Panc1 (cell line): ENCODE results near the gene TOMM22. TPM values are rescaled to one million over a fixed set of nuclear protein-coding genes. Genes with fewer than 3 reads are reported as not detected.

Source experiments
- ATAC-seq: fragments of 200-7000 bp; cut with Tn5 transposase; 2 replicates; pipeline ENCODE4 v1.9.1; 2020; ENCODE audit warnings: mild to moderate bottlenecking, moderate library complexity
- BruUV-seq: library from RNA; stranded (reverse); fragments of 400-500 nt; replicated peaks from 2 replicates; lab custom pipeline; 2021; lab: Mats Ljungman, UMichigan
- CTCF ChIA-PET: fragments of 300-600 bp; sonication (Branson Sonifier 250); formaldehyde crosslinking; loops from one replicate; lab custom pipeline; 2022; ENCODE audit warnings: antibody characterized with exemption; lab: Charles Lee
- POLR2A ChIA-PET: fragments of 300-600 bp; sonication (Branson Sonifier 250); formaldehyde crosslinking; loops from one replicate; lab custom pipeline; 2022; ENCODE audit warnings: antibody characterized with exemption; lab: Charles Lee
- DNase-seq: peaks from one replicate; pipeline ENCODE4 v3.0.0-alpha.2; 2010; ENCODE audit warnings: low read depth, low spot score
- H3K27ac ChIP-seq: 2 replicates; pipeline ENCODE4 v1.5.1; 2011; ENCODE audit warnings: mild to moderate bottlenecking, low read length, inconsistent platforms
- H3K27me3 ChIP-seq: fragments of 200-500 bp; sonication (Bioruptor generic); 2 replicates; pipeline ENCODE4 v1.6.0; 2014; ENCODE audit warnings: low read length, inconsistent platforms; ENCODE audit not compliant: control insufficient read depth, insufficient read depth
- H3K36me3 ChIP-seq: fragments of 200-500 bp; sonication (Bioruptor generic); 2 replicates; pipeline ENCODE4 v1.5.1; 2014; ENCODE audit warnings: inconsistent platforms, mild to moderate bottlenecking, low read length, moderate library complexity; ENCODE audit not compliant: control insufficient read depth, insufficient read depth
- H3K4me1 ChIP-seq: 2 replicates; pipeline ENCODE4 v1.5.1; 2011; ENCODE audit warnings: inconsistent platforms, mild to moderate bottlenecking, low read length, moderate library complexity; ENCODE audit not compliant: control insufficient read depth, insufficient read depth
- H3K4me3 ChIP-seq, 2 experiments: 2 replicates each; pipeline ENCODE4 v1.5.1; 2011 to 2012; ENCODE audit warnings: low read depth in 2 of 2, low read length in 2 of 2, mild to moderate bottlenecking in 2 of 2, inconsistent platforms in 1 of 2, moderate library complexity in 1 of 2
- H3K9me3 ChIP-seq: fragments of 200-500 bp; sonication (Bioruptor generic); 2 replicates; pipeline ENCODE4 v1.5.1; 2014; ENCODE audit warnings: low read depth, mild to moderate bottlenecking, inconsistent platforms, low read length, moderate library complexity; ENCODE audit not compliant: control insufficient read depth, insufficient read depth
- POLR2AphosphoS5 ChIP-seq: IDR thresholded peaks from 2 replicates; pipeline ENCODE4 v1.6.1; 2012; ENCODE audit warnings: mild to moderate bottlenecking, low read depth, low read length, moderate library complexity
- SIN3A ChIP-seq: IDR thresholded peaks from 2 replicates; pipeline ENCODE4 v1.6.1; 2012; ENCODE audit warnings: low read depth, mild to moderate bottlenecking, low read length, moderate library complexity, borderline replicate concordance; ENCODE audit not compliant: insufficient read depth
- TCF7L2 ChIP-seq: IDR thresholded peaks from 2 replicates; pipeline ENCODE4 v1.6.1; 2011; ENCODE audit warnings: mild to moderate bottlenecking, low read depth, low read length, inconsistent platforms
- in situ Hi-C: cut with HindIII; loops from 2 replicates; pipeline ENCODE4 v1.10.0; 2016; ENCODE audit warnings: low sequenced_read_pairs, low pct_unique_long_range_greater_than_20kb
- intact Hi-C: fragments of 100-400 bp; cut with micrococcal nuclease; formaldehyde crosslinking; loops from one replicate; pipeline ENCODE4 v1.10.0; 2022; ENCODE audit not compliant: unreplicated experiment
- total RNA-seq: library from RNA; stranded (reverse); gene quantifications from one replicate; pipeline ENCODE4 v1.2.1, GENCODE V29; 2021; ENCODE audit not compliant: unreplicated experiment
- TF ChIP-seq, protein P1 (sequence below), 2 experiments: IDR thresholded peaks; 2 replicates each; pipeline ENCODE4 v1.6.1; 2011 to 2012; ENCODE audit warnings: low read depth in 2 of 2, control low read depth in 1 of 2, low read length in 1 of 2, mild to moderate bottlenecking in 1 of 2, moderate library complexity in 1 of 2; ENCODE audit not compliant: insufficient read depth in 1 of 2
- TF ChIP-seq, protein P2 (sequence below): fragments of 450-650 bp; IDR thresholded peaks from 2 replicates; pipeline ENCODE4 v1.5.1; 2017; ENCODE audit warnings: mild to moderate bottlenecking

TOMM22 gene
- total RNA-seq, 1 experiment from 2014 or later, result 111 TPM

GRCh38 chr22:38718414-38718813, 36.7 kb downstream of the TOMM22 start:
- Histone ChIP-seq H3K36me3 (peaks cover 7% of the 10 kb centered on the region; the same call in 1 of the 2 replicates), H3K4me3 (no peak overlapping the region), H3K9me3 (no peaks in the 10 kb centered on the region), H3K27ac (no peak overlapping the region), H3K4me1 (peaks cover 4% of the 10 kb centered on the region), H3K27me3 (no peaks in the 10 kb centered on the region)
- TF ChIP-seq, protein P1, sequence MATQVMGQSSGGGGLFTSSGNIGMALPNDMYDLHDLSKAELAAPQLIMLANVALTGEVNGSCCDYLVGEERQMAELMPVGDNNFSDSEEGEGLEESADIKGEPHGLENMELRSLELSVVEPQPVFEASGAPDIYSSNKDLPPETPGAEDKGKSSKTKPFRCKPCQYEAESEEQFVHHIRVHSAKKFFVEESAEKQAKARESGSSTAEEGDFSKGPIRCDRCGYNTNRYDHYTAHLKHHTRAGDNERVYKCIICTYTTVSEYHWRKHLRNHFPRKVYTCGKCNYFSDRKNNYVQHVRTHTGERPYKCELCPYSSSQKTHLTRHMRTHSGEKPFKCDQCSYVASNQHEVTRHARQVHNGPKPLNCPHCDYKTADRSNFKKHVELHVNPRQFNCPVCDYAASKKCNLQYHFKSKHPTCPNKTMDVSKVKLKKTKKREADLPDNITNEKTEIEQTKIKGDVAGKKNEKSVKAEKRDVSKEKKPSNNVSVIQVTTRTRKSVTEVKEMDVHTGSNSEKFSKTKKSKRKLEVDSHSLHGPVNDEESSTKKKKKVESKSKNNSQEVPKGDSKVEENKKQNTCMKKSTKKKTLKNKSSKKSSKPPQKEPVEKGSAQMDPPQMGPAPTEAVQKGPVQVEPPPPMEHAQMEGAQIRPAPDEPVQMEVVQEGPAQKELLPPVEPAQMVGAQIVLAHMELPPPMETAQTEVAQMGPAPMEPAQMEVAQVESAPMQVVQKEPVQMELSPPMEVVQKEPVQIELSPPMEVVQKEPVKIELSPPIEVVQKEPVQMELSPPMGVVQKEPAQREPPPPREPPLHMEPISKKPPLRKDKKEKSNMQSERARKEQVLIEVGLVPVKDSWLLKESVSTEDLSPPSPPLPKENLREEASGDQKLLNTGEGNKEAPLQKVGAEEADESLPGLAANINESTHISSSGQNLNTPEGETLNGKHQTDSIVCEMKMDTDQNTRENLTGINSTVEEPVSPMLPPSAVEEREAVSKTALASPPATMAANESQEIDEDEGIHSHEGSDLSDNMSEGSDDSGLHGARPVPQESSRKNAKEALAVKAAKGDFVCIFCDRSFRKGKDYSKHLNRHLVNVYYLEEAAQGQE (IDR thresholded peaks at IDR 0.05; ENCODE audit: insufficient read depth in 1 of 2, low read depth in 2 of 2, low read length in 1 of 2), result no peak
- TF ChIP-seq POLR2AphosphoS5 (no peak), SIN3A (no peak), TCF7L2 (no peak)
- TF ChIP-seq, protein P2, sequence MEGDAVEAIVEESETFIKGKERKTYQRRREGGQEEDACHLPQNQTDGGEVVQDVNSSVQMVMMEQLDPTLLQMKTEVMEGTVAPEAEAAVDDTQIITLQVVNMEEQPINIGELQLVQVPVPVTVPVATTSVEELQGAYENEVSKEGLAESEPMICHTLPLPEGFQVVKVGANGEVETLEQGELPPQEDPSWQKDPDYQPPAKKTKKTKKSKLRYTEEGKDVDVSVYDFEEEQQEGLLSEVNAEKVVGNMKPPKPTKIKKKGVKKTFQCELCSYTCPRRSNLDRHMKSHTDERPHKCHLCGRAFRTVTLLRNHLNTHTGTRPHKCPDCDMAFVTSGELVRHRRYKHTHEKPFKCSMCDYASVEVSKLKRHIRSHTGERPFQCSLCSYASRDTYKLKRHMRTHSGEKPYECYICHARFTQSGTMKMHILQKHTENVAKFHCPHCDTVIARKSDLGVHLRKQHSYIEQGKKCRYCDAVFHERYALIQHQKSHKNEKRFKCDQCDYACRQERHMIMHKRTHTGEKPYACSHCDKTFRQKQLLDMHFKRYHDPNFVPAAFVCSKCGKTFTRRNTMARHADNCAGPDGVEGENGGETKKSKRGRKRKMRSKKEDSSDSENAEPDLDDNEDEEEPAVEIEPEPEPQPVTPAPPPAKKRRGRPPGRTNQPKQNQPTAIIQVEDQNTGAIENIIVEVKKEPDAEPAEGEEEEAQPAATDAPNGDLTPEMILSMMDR, result no peak; the same call in none of the 2 replicates
- ChIA-PET POLR2A (no interaction called here), CTCF (no interaction called here)
- BruUV-seq, result no TSS peak
- intact Hi-C loops (no loop called here), in situ Hi-C loops (no loop called here)
- no peak for DNase-seq
- ATAC-seq, result peak; percentile 98

DNA sequence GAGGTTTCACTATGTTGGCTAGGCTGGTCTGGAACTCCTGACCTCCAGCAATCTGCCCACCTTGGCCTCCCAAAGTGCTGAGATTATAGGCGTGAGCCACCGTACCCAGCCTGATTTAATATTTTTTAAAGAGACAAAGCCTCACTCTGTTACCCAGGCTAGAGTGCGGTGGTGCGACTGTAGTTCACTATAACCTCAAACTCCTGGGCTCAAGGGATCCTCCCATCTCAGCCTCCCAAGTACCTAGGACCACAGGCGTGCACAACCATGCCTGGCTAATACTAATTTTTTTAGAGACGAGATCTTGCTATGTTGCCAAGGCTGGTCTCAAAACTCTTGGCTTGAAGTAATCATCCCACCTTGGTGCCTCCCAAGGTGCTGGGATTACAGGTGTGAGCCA, 37.4 kb downstream of the TOMM22 start:
- intact Hi-C loops (no loop called here), in situ Hi-C loops (no loop called here)
- Histone ChIP-seq H3K36me3 (peaks cover 7% of the 10 kb centered on the region; the same call in 1 of the 2 replicates), H3K4me3 (no peak overlapping the region), H3K27ac (no peak overlapping the region), H3K27me3 (no peaks in the 10 kb centered on the region), H3K4me1 (peaks cover 4% of the 10 kb centered on the region), H3K9me3 (no peaks in the 10 kb centered on the region)
- ChIA-PET CTCF (no interaction called here), POLR2A (interaction anchor here (0.6 kb wide), 1 partner anchor 27 kb away, joined by 3 read pairs; no protein-coding TSS in a partner anchor)
- BruUV-seq, result no TSS peak
- TF ChIP-seq, protein P1 (IDR thresholded peaks at IDR 0.05; ENCODE audit: insufficient read depth in 1 of 2, low read depth in 2 of 2, low read length in 1 of 2), result no peak
- TF ChIP-seq, protein P2, result no peak
- no peak for TF ChIP-seq TCF7L2
- TF ChIP-seq SIN3A, result no peak
- TF ChIP-seq POLR2AphosphoS5, result no peak
- DNase-seq (no peak), ATAC-seq (no peak)
